ENCODE data around the gene DCLRE1C. TPM values are rescaled to one million over a fixed set of nuclear protein-coding genes. Genes with fewer than 3 reads are reported as not detected.

DCLRE1C gene
- total and polyA plus RNA-seq, 2 donors (not counting 3 experiments of a cell fraction or from before 2014, with no cell fraction given), result 2.1 to 15.8 TPM

- TF ChIP-seq FOS (IDR thresholded peaks at IDR 0.05; ENCODE audit: borderline replicate concordance, insufficient read depth, low read length) (no peak), EZH2 (IDR thresholded peaks at IDR 0.05; ENCODE audit: borderline replicate concordance, low read depth, low read length, severe bottlenecking) (no peak), JUN (IDR thresholded peaks at IDR 0.05; ENCODE audit: borderline replicate concordance, insufficient read depth, insufficient read length, low read depth) (no peak), MYC (IDR thresholded peaks at IDR 0.05; ENCODE audit: low read depth, low read length) (no peak), GATA2 (IDR thresholded peaks at IDR 0.05; ENCODE audit: insufficient read depth, insufficient read length, low read depth, low read length) (no peak), POLR2A (IDR thresholded peaks at IDR 0.05; ENCODE audit: low read depth, low read length) (no peak), POLR2AphosphoS5 (IDR thresholded peaks at IDR 0.05; ENCODE audit: insufficient read depth, low read depth, low read length) (no peak), CTCF (IDR thresholded peaks at IDR 0.05; ENCODE audit: extremely low read depth in 1 of 2, insufficient read depth in 1 of 2, low read depth in 1 of 2, low read length in 2 of 2) (no peak), MAX (IDR thresholded peaks at IDR 0.05; ENCODE audit: insufficient read depth, insufficient read length) (no peak)
- no peak overlapping the region for H3K27ac ChIP-seq (ENCODE audit: insufficient read depth, low read depth, low read length)
- BruUV-seq (replicated peaks), result no TSS peak
- POLR2A ChIA-PET, result no interaction called here
- peaks cover 0 to 4% of the 10 kb centered on the region in 2 experiments for H3K36me3 ChIP-seq (ENCODE audit: control insufficient read depth in 2 of 2, extremely low read depth in 1 of 2, insufficient read depth in 2 of 2, low read length in 2 of 2)
- H3K9me3 ChIP-seq (replicated peaks; ENCODE audit: control insufficient read depth, insufficient read depth, low read length), result no peaks in the 10 kb centered on the region
- CTCF ChIA-PET, result interaction anchor here (0.6 to 1.1 kb wide), 2 partner anchors 14 to 241 kb away, joined by 3 to 4 read pairs; no protein-coding TSS in a partner anchor
- H3K9ac ChIP-seq (replicated peaks; ENCODE audit: extremely low read depth, insufficient read depth, low read length), result no peak overlapping the region
- H4K20me1 ChIP-seq (replicated peaks; ENCODE audit: control insufficient read depth, extremely low read depth, insufficient read depth, low read length), result no peaks in the 10 kb centered on the region
- H2AFZ ChIP-seq (ENCODE audit: low read depth, low read length), result no peak overlapping the region
- H3K4me2 ChIP-seq (ENCODE audit: insufficient read depth, low read length), result no peak overlapping the region
- FAIRE-seq (no peak), DNase-seq (ENCODE audit: low read depth, low spot score) (no peak)
- no peak overlapping the region for H3K4me3 ChIP-seq (replicated peaks in 1 of 3; ENCODE audit: insufficient read depth in 1 of 3, low read depth in 1 of 3, low read length in 3 of 3)
- no peaks in the 10 kb centered on the region for H3K27me3 ChIP-seq (ENCODE audit: control insufficient read depth in 2 of 2, insufficient read depth in 2 of 2, low read length in 2 of 2)
- dilution Hi-C loops (cut with MboI; ENCODE audit: extremely low pct_ligation_motif_present, low sequenced_read_pairs), result no loop called here
- intact Hi-C loops (cut with micrococcal nuclease), result no loop called here
- no peaks in the 10 kb centered on the region for H3K79me2 ChIP-seq (ENCODE audit: control insufficient read depth, insufficient read depth, low read length)
- no peaks in the 10 kb centered on the region for H3K4me1 ChIP-seq (ENCODE audit: control insufficient read depth, extremely low read depth, insufficient read depth, low read length)
- H3K9me1 ChIP-seq (replicated peaks; ENCODE audit: control insufficient read depth, extremely low read depth, insufficient read depth, low read length), result no peaks in the 10 kb centered on the region
Measured at GRCh38 chr10:14860791-14861190, 93.1 kb downstream of the DCLRE1C start.

All from endothelial cell of umbilical vein (primary cell).